GDM1 (cell line): ENCODE measurements around the gene PVALEF.

ENCODE experiments used
- DNase-seq: peaks from one replicate; lab custom pipeline; 2025; lab: John Stamatoyannopoulos, UW

Gene PVALEF

DNA sequence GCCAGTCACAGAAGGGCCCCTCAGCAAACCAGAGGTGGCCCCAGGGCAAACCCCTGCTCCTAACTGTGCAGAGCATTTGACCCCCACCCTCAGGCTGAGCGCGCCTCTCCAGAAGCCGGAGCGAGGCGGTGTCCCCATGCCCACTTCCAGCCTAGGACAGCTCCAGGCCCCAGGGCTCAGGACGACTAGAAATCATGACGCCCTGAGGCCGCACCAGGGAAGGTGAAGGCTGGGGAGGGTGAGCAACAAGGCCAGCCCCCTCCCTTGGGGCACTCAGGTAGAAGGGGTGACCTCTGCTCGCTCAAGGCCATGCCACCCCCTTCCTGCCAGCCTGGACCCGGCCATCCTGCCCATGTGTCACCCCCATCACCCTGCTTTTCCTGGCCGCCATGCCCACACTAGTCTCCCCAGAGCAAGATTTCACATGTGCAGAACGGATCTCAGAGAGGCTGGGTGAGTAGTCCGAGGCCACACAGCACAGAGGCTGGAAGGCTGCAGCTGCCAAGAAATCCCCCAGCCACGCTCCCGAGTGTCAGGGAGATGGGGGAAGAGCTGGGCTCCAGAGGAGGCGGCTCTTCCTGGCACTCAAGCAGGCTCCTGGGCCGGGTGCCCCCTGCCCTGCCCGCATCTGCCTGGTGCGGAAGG lies 2.1 kb upstream of the PVALEF start:
- DNase-seq, result no peak

DNA sequence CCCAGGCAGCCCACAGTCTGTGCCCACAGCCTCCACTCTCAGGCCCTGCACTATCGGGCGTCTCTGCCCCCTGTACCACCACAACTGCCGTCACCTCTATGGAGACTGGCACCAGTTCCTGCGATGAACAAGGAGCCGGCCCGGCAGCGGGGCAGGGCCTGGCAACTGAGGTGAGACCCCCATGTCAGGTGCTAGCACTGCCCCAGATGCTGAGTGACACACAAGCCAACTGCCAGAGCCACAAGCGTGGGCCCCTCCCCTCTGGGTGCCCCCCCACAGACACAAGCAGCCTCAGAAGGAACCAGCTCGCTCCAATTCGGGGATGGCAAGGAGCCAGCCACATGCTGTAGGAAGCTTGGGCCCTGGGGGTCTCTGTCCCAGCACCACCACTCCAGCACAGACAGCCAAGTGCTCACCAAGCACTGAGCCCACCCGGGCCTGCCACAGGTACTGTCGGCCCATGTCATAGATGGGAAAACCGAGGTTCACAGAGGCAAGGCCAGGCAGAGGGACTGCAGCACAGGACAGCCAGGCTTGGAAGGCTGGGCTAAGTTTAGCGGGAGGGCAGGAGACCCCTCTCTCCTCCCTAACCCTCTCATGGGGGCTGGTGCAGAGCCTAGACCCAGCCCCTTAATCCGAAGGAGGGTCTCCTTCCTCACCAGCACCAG lies 1.5 kb upstream of the PVALEF start:
- no peak for DNase-seq

- no peak for DNase-seq
Measured at GRCh38 chr17:81164371-81165245, 699 bp upstream of the PVALEF start.

DNA sequence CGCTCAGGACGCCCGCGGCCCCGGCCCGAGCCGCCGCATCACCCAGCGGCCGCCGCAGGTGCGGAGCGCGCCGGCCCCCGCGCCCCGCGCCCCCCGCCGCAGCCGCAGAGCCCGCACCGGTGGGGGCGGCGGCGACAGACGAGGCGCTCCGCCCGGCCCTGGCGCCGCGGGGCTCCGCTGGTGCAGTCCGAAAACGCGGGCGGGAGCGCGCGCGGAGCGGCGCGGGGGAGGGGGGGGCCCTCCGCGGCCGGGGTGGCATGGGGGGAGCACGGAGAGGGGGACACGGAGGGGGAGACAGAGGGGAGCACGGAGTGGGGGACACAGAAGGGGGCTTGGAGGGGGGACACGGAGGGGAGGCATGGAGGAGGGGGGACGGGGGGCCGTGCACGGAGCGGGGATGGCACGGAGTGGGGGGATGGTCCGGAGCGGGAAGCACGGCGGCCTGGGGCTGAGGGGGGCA lies 756 bp downstream of the PVALEF start, which contains the start of gene AATK:
Gene AATK (minus strand): TSS at position 189 of the 460 bp plus-strand sequence. CDS start 229 bp downstream, outside the sequence.
- DNase-seq, result no peak

DNA sequence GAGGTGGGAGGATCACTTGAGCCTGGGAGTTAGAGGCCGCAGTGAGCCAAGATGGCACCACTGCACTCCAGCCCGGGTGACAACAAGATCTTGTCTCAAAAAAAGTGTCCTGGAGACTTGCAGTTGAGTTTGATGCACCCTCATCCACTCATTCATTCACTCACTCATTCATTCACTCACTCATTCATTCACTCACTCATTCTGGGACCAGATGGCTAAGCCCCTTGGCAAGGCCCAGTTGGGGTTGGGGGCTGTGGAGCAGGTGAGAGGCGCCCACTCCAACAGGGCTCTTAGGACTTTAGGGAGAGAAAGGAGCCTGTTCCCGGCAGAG lies 1.9 kb downstream of the PVALEF start:
- no peak for DNase-seq

DNA sequence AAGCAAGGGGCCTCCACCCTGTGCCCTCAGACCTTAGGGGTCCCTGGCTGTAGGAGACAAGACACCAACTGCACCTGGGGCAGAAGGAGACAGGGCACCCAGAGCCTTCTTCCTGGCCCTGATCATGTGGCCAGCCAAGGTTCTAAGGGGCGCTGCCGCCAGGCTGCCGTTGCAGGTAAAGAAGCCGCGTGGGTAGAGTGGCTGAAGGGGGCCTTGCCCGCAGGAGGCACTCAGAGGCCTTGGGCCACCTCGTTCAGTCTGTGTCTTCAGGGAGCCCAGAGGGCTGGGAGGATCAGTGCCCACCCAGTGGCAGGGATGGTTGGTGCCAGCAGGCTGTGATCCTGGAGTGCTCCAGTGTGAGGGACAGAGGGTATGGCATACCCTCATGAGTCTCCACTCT lies 2.3 kb downstream of the PVALEF start:
- no peak for DNase-seq

GRCh38 chr17:81169870-81170309 lies 4.6 kb downstream of the PVALEF start:
- DNase-seq, result no peak

DNA sequence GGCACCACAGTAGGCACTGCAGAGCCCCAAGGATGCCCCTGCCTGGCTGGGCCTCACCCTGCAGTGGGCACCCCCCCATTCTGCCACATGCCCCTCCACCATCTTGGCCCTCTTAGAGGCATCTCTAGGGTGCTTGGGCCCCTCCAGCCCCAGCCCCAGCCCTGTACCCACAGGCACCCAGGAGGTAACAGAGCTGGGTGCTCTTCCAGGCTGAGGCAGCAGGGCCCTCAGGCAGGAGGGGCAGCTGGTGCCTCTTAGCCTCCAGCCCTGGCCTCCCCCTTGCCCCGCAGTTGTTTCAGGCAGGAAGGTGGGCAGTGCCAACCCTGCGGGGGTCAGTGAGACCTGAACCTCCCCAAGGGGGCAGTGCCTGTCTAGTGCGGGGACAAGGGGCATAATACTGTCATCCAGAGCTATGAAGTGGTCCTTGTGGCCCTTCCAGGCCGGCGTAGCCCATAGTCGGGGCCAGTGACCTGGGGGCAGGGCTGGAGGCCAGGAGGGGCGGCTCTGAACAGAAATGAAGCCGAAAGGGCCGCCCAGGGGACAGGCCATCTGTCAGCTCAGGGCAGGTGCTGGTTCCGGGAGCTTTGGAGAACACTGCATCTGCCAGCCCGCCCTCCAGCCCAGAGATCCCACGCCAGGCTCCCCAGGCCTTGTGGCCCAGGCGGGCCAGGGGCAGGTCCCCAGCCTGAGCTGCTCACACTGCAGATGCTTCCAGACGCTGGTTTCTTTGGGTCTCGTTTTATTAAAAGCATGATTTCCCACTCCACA lies 5.6 kb downstream of the PVALEF start:
- no peak for DNase-seq

DNA sequence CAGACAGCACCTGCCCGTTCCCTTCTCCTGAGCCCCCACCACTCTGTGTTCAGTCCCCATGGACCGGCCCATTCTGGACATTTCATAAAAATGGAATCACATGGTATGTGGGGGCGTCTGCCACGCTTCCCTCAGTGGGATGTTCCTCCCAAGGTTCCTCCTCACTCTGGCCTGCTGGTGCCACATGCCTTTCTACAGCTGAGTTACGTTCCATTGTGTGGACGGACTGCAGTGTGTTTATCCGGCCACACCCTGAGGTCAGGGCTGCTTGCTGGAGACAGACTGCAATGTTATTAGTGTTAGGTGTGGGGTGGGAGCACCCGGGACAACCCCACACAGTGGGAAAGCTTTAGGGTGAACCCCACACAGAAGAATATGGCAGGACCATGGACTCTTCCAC lies 6.6 kb downstream of the PVALEF start:
- no peak for DNase-seq

DNA sequence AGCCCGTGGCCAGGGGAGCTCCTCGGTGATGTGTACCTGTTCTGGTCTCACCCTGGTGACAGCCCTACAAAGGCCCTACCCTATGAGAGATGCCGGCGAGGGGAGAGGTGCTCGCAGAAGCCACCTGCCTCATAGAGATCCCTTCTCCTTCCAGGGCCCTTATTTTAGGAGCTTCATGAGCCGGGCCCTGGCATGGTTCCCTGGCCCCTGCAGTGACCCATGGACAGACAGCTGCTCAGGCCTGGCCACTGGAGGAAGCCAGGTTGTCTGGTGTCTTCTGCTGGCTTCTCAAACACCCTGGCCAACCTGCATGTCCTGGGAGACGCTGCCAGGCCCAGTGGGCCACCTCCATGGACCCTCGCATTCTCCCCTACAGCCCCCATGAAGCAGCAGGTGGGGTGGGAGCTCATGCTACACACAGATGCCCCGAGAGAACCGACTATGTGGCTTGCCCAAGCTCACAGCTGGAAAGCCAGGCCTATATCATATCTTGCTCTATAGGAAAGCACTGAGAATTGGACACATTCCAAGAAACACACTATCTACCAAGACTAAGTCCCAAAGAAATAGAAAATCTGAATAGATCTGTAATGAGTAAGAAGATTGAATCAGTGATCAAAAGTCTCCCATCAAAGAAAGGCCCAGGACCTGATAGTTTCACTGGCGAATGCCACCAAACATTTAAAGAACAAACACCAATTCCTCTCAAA lies 7.9 kb downstream of the PVALEF start:
- no peak for DNase-seq

- DNase-seq, result no peak
Measured at GRCh38 chr17:81173762-81174155, 8.5 kb downstream of the PVALEF start.

- DNase-seq, result no peak
Measured at GRCh38 chr17:81176666-81177065, 11.4 kb downstream of the PVALEF start.

DNA sequence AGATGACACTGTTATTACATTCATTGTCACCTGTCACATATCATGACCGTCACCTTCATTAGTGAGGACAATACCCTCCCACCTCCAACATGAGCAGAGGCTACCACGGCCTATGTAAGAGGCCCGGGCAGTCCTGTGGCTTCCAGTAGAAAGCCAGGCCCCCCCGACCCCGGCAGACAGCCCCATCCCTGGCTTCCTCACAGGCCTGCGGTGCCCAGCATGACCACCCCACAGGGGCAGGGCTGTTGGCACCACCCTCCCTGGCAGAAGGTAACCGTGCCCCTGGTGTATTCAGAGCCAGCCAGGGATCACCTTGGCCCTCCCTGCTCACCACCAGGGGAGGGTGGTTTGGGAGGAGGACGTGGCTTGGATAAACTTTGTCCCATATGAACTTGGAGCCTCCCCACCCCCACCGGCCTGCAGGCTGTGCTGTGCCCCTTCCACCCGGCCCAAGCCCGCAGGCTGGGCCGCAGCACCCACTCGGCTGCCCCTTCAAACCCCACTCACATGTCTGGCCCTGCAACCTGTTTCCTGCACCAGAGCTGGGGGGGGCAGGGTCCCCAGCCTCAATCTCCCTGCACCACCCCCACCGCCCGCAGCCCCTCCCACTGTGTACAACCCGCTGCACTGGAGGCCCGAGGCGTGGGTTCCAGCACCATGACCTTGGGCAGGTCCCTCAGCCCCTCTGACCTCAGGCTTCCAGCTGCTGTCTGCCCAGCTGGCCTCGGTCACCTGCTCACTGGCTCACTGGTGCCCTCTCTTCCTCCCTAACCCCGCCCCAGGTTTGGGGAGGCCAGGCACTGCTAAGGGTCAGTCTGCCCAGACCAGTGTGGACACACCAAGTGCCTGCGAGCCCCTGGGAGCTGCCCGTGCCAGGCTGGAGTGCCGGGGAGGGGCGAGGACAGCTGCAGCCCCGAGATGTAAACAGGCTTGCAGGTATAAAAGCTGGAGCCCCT lies 13.1 kb downstream of the PVALEF start:
- DNase-seq, result no peak

- no peak for DNase-seq
Measured at GRCh38 chr17:81179220-81179619, 13.9 kb downstream of the PVALEF start.

- no peak for DNase-seq
Measured at GRCh38 chr17:81179861-81180260, 14.6 kb downstream of the PVALEF start.

DNA sequence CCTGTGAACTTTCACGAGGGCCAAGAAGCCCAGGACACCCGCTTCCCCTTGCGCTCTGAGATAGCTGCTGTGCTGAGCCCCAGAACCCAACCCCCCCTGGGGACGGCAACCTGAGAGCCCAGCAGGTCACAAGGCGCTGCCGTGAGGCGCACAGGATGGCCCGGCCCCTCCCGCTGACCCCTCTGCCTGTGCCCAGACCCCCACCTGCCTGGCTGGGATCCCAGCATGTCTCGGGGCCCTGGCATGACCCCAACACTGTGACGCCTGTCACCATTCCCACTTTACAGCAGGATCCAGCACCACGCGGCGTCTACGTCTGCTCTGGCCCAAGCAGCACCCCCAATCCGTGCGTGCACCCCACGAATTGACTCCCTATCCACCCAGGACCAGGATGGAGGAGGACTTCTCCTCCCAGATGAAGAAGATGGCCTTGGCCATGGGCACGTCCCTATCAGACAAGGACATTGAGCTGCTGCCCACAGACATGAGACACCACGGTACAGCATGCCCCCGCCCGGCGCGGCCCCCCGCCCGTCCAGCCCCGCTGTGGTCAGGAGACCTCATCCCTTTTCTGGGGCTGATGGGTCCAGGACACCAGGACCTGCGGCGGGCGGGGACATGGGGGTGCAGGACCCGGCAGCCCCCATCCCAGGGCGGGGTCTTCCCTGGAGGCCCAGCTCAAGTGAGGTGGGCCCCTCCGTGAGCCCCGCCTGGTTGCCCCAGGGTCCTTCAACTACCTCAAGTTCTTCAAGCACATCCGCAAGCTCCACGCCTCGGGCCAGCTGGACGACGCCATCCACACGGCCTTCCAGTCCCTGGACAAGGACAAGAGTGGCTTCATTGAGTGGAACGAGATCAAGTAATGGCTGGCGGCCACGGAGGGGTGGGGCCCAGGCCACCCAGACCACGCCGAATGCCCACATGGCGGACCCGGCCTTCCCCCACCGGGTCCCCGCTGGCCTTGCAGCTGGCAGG lies 15.8 kb downstream of the PVALEF start:
- no peak for DNase-seq

GRCh38 chr17:81181811-81182185 lies 16.5 kb downstream of the PVALEF start:
- no peak for DNase-seq

DNA sequence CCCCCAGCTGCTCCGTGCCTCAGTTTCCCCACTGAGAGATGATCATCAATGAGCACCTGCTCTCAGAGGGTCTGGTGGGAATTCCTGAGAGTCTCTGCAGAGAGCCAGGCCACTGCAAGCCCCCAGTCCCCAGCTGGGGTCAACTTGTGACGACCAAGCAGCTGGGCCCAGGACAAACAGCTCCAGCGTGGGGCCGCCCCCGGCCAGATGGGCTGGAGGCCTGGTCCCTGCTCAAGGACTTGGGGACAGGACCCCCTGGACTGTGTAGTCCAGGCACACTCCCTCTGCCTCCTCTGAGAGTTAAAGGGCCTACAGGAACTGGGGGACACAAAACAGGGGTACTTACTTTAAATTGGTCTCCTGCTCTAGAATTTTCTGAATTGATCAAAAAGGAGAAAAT lies 17.3 kb downstream of the PVALEF start:
- DNase-seq, result no peak

DNA sequence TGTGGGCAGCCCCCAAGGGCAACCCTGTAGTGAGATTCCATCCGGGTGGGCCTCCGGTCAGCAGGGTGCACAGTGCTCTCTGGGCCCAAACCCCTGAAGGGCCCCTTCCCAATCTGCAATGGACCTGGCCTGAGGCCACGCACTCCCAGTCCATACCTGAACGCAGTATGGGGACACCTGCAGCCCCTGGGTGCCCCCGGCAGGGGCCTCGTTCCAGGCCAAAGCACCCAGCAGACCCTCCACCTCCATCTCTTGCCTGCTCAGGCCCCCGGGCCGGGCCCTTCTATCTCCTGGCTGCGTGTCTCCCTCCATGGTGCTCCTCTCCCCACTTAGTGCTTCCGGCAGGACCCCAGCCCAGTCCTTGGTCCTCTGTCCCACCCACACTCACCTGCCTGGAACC lies 18.0 kb downstream of the PVALEF start:
- DNase-seq, result no peak
